HCT116 (cell line): Measurements from ENCODE around the gene CLDN14.

ENCODE experiments used
- CBX3 ChIP-seq: IDR thresholded peaks from 2 replicates; pipeline ENCODE4 v1.6.1; 2012; ENCODE audit warnings: low read depth
- CEBPB ChIP-seq: IDR thresholded peaks from 2 replicates; pipeline ENCODE4 v1.6.1; 2012; ENCODE audit warnings: low read depth
- EGR1 ChIP-seq: IDR thresholded peaks from 2 replicates; pipeline ENCODE4 v1.6.1; 2012; ENCODE audit warnings: low read depth
- ELF1 ChIP-seq: IDR thresholded peaks from 2 replicates; pipeline ENCODE4 v1.6.1; 2012; ENCODE audit warnings: low read depth, borderline replicate concordance
- EZH2 ChIP-seq: fragments of 200-600 bp; sonication (generic); IDR thresholded peaks from 2 replicates; pipeline ENCODE4 v1.6.1; 2017; ENCODE audit warnings: antibody characterized with exemption, mixed run types
- EZH2phosphoT487 ChIP-seq: fragments of 200-600 bp; IDR thresholded peaks from 2 replicates; pipeline ENCODE4 v1.6.1; 2018; ENCODE audit warnings: antibody characterized with exemption, borderline replicate concordance
- POLR2A ChIP-seq: IDR thresholded peaks from 2 replicates; pipeline ENCODE4 v1.7.0; 2011; ENCODE audit warnings: borderline replicate concordance; ENCODE audit not compliant: insufficient read depth, insufficient read length; ENCODE audit errors: extremely low read depth
- POLR2AphosphoS5 ChIP-seq: IDR thresholded peaks from 2 replicates; pipeline ENCODE4 v1.6.1; 2011; ENCODE audit warnings: mild to moderate bottlenecking, low read depth, low read length, moderate library complexity
- SP1 ChIP-seq: IDR thresholded peaks from 2 replicates; pipeline ENCODE4 v1.6.1; 2012; ENCODE audit warnings: low read depth
- SRF ChIP-seq: IDR thresholded peaks from 2 replicates; pipeline ENCODE4 v1.6.1; 2012; ENCODE audit warnings: low read depth
- ZNF274 ChIP-seq: fragments of 200-500 bp; sonication (Bioruptor generic); IDR thresholded peaks from 2 replicates; pipeline ENCODE4 v1.6.1; 2014; ENCODE audit warnings: mild to moderate bottlenecking, low read depth, low read length, inconsistent platforms
- TF ChIP-seq, protein P1 (sequence below), 3 experiments: fragments of 200-600 bp in 1 of 3; sonication (generic) in 1 of 3; IDR thresholded peaks in 2 of 3; conservative IDR thresholded peaks in 1 of 3; 2 replicates each; pipeline ENCODE4 v1.5.1; 2012 to 2017; ENCODE audit warnings: low read depth in 2 of 3, low read length in 2 of 3, antibody characterized with exemption in 1 of 3, borderline replicate concordance in 1 of 3, control low read depth in 1 of 3, mild to moderate bottlenecking in 1 of 3, mixed read lengths in 1 of 3, mixed run types in 1 of 3, moderate library complexity in 1 of 3; ENCODE audit not compliant: insufficient read depth in 1 of 3
- TF ChIP-seq, protein P2 (sequence below): IDR thresholded peaks from 2 replicates; pipeline ENCODE4 v1.6.1; 2012

DNA sequence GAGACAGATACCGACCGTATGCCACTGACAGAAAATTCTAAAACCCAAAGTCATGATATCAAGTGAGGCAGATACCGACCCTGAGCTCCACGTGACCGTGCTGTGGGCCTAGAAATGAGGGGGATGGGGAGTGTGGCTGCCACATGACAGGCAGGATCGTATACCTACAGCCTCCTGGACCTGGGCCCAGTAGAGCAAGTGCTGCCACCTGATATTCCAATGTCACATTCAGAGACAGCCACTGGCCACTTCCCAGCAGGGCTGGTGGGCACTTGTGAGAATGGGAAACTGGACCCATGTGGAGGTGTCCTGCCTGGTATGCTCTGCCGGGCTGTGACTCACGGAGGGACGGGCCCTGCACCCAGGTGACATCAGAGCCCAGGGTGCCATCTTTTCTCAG, 44.6 kb upstream of the CLDN14 start:
- TF ChIP-seq CBX3 (no peak), ELF1 (no peak), ZNF274 (no peak), EZH2 (no peak), POLR2A (no peak), SRF (no peak), EZH2phosphoT487 (no peak), EGR1 (no peak), CEBPB (no peak), SP1 (no peak), POLR2AphosphoS5 (no peak)
- TF ChIP-seq, protein P1, sequence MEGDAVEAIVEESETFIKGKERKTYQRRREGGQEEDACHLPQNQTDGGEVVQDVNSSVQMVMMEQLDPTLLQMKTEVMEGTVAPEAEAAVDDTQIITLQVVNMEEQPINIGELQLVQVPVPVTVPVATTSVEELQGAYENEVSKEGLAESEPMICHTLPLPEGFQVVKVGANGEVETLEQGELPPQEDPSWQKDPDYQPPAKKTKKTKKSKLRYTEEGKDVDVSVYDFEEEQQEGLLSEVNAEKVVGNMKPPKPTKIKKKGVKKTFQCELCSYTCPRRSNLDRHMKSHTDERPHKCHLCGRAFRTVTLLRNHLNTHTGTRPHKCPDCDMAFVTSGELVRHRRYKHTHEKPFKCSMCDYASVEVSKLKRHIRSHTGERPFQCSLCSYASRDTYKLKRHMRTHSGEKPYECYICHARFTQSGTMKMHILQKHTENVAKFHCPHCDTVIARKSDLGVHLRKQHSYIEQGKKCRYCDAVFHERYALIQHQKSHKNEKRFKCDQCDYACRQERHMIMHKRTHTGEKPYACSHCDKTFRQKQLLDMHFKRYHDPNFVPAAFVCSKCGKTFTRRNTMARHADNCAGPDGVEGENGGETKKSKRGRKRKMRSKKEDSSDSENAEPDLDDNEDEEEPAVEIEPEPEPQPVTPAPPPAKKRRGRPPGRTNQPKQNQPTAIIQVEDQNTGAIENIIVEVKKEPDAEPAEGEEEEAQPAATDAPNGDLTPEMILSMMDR (IDR thresholded peaks at IDR 0.05 in 2 of 3, conservative IDR thresholded peaks at IDR 0.05 in 1 of 3; ENCODE audit: borderline replicate concordance in 1 of 3, insufficient read depth in 1 of 3, low read depth in 2 of 3, low read length in 2 of 3): no peak
- TF ChIP-seq, protein P2, sequence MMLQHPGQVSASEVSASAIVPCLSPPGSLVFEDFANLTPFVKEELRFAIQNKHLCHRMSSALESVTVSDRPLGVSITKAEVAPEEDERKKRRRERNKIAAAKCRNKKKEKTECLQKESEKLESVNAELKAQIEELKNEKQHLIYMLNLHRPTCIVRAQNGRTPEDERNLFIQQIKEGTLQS: no peak
